HL-60 (cell line): ENCODE results near the gene SNX18.
A peak's percentile ranks its signal among the peaks of the same experiment; 100 is the strongest.

Source experiments
- DNase-seq, 2 experiments: peaks; one replicate each; pipeline ENCODE4 v3.0.0-alpha.2; 2010 to 2020; ENCODE audit warnings: low read depth in 1 of 2, low spot score in 1 of 2
- H3K27ac ChIP-seq: fragments of 250-450 bp; sonication (Bioruptor Pico); replicated peaks from 2 replicates; pipeline ENCODE4 v1.5.1; 2020; ENCODE audit warnings: mild to moderate bottlenecking, moderate library complexity
- H3K27me3 ChIP-seq: fragments of 250-450 bp; sonication (Bioruptor Pico); 2 replicates; pipeline ENCODE4 v1.5.1; 2021; ENCODE audit warnings: mild to moderate bottlenecking, moderate library complexity; ENCODE audit not compliant: insufficient read depth, poor library complexity, severe bottlenecking
- H3K4me3 ChIP-seq: replicated peaks from 2 replicates; pipeline ENCODE4 v1.5.1; 2011; ENCODE audit warnings: mild to moderate bottlenecking, control low read depth, low read length; ENCODE audit not compliant: insufficient read depth
- GABPA ChIP-seq: IDR thresholded peaks from 2 replicates; pipeline ENCODE4 v1.6.1; 2012; ENCODE audit warnings: low read depth
- POLR2AphosphoS5 ChIP-seq: IDR thresholded peaks from 2 replicates; pipeline ENCODE4 v1.6.1; 2012; ENCODE audit warnings: low read depth
- REST ChIP-seq: IDR thresholded peaks from 2 replicates; pipeline ENCODE4 v1.6.1; 2012; ENCODE audit warnings: low read depth; ENCODE audit not compliant: insufficient replicate concordance
- SPI1 ChIP-seq: IDR thresholded peaks from 2 replicates; pipeline ENCODE4 v1.6.1; 2012; ENCODE audit warnings: low read depth, mild to moderate bottlenecking, borderline replicate concordance
- TF ChIP-seq, protein P1 (sequence below): IDR thresholded peaks from one replicate; pipeline ENCODE4 v1.5.1; 2011; ENCODE audit warnings: low read length, control low read depth, inconsistent platforms; ENCODE audit not compliant: insufficient read depth

Gene SNX18

GRCh38 chr5:54589786-54590185 lies 72.2 kb downstream of the SNX18 start:
- Histone ChIP-seq H3K4me3 (no peak overlapping the region), H3K27me3 (no peaks in the 10 kb centered on the region), H3K27ac (no peak overlapping the region)
- TF ChIP-seq GABPA (no peak), SPI1 (no peak), REST (no peak), POLR2AphosphoS5 (no peak)
- TF ChIP-seq, protein P1, sequence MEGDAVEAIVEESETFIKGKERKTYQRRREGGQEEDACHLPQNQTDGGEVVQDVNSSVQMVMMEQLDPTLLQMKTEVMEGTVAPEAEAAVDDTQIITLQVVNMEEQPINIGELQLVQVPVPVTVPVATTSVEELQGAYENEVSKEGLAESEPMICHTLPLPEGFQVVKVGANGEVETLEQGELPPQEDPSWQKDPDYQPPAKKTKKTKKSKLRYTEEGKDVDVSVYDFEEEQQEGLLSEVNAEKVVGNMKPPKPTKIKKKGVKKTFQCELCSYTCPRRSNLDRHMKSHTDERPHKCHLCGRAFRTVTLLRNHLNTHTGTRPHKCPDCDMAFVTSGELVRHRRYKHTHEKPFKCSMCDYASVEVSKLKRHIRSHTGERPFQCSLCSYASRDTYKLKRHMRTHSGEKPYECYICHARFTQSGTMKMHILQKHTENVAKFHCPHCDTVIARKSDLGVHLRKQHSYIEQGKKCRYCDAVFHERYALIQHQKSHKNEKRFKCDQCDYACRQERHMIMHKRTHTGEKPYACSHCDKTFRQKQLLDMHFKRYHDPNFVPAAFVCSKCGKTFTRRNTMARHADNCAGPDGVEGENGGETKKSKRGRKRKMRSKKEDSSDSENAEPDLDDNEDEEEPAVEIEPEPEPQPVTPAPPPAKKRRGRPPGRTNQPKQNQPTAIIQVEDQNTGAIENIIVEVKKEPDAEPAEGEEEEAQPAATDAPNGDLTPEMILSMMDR: no peak
- DNase-seq: no peak

DNA sequence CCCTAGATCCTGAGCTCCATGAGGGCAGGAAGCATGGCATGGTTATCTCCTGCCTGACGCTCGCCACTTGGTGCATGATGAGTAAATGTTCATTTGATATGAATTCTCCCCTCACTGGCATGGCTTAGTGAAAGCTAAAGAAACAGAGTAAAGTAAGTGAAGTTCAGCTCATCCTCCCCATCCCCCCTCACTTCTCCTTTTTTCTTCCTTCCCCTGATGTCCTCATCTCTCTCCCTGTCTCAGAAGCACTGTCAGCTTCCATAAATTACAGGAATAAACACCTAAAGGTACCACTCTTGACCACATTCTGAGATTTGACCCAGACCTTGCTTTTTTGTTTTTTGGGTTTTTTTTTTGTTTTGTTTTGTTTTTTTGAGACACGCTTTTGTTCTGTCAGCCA lies 73.3 kb downstream of the SNX18 start:
- H3K27ac ChIP-seq: peak overlapping the region; percentile 28; the same call in 1 of the 2 replicates
- peak in 1 of 2 experiments; percentile 34 for DNase-seq
- no peaks in the 10 kb centered on the region for H3K27me3 ChIP-seq
- H3K4me3 ChIP-seq: no peak overlapping the region
- TF ChIP-seq POLR2AphosphoS5 (no peak), SPI1 (peak; percentile 86)

DNA sequence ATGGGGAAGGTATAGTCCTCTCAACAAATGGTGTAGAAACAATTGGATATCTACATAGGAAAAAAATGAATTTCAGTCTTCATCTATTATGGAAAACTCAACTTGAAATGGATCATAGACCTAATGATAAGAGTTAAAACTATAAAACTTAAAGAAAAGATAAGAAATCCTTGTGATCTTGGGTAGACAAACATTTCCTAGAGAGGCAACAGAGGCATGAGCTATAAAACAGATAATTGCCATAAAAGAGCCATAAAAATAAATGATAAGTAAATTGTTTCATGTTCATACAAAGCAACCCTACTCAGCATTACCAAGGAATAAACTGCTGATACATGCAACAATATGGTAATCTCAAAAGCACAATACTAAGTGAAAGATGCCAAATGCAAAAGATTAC lies 76.2 kb downstream of the SNX18 start:
- TF ChIP-seq GABPA (no peak), POLR2AphosphoS5 (no peak), REST (no peak), SPI1 (no peak)
- TF ChIP-seq, protein P1: no peak
- DNase-seq: no peak
- Histone ChIP-seq H3K4me3 (no peak overlapping the region), H3K27me3 (no peaks in the 10 kb centered on the region), H3K27ac (no peak overlapping the region)

DNA sequence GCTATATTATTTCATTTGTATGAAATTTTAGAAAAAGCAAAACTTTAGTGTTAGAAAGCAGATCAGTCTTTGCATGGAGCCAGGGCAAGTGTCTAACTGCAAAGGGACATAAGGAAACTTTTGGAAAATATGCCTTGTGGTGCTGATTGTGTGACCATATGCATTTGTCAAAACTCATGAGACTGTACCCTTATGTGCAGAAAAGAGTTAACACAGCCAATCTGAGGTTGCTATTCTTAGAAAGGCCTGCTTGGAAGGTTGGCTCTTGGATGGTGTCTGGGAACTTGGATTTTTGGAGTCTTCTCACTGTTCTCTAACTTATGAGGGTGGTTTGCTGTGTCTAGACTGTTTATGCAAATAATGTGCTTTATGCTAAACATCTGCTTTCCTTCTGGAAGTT lies 76.6 kb downstream of the SNX18 start:
- H3K27ac ChIP-seq: no peak overlapping the region
- TF ChIP-seq GABPA (no peak), SPI1 (no peak), POLR2AphosphoS5 (no peak), REST (no peak)
- TF ChIP-seq, protein P1: no peak
- no peak overlapping the region for H3K4me3 ChIP-seq
- H3K27me3 ChIP-seq: no peaks in the 10 kb centered on the region
- no peak for DNase-seq
